Testis (tissue), 3 donors: ENCODE results near the gene NTMT1. TPM values are rescaled to one million over a fixed set of nuclear protein-coding genes. Genes with fewer than 3 reads are reported as not detected.

Experiments used
- DNase-seq: peaks from one replicate; pipeline ENCODE4 v3.0.0-alpha.2; 2019
- H3K27ac ChIP-seq, 2 donors: fragments of 200-600 bp; sonication (generic); one replicate each; pipeline ENCODE4 v1.5.1; 2019
- H3K27me3 ChIP-seq: fragments of 200-600 bp; sonication (generic); one replicate; pipeline ENCODE4 v1.5.1; 2019
- H3K36me3 ChIP-seq: fragments of 200-600 bp; sonication (generic); one replicate; pipeline ENCODE4 v1.5.1; 2017; ENCODE audit warnings: low read depth; ENCODE audit errors: missing control alignments
- H3K4me1 ChIP-seq: fragments of 200-600 bp; sonication (generic); one replicate; pipeline ENCODE4 v1.5.1; 2019
- H3K4me3 ChIP-seq, 2 donors: fragments of 200-600 bp; sonication (generic); one replicate each; pipeline ENCODE4 v1.5.1; 2017 to 2019
- H3K9me3 ChIP-seq: fragments of 200-600 bp; sonication (generic); one replicate; pipeline ENCODE4 v1.5.1; 2017
- POLR2A ChIP-seq: fragments of 450-650 bp; IDR thresholded peaks from one replicate; pipeline ENCODE4 v1.6.1; 2017; ENCODE audit warnings: antibody characterized with exemption, mild to moderate bottlenecking, moderate library complexity
- WGBS, 2 donors: methylation state at CpG; one replicate each; pipeline ENCODE4 v1.1.5; 2018; 5-methylcytosine and 5-hydroxymethylcytosine counted together
- intact Hi-C: fragments of 100-400 bp; cut with DNase I; formaldehyde crosslinking; loops from one replicate; pipeline ENCODE4 v1.15.1; 2023; ENCODE audit warnings: low total_unique reads
- polyA plus RNA-seq: library from polyadenylated mRNA; stranded (reverse); fragments of 350-450 nt; fragmentation: Illumina TruSeq; extraction: RNeasy Lipid Tissue Mini Kit (QIAGEN cat#74804); gene quantifications from one replicate; pipeline ENCODE4 v1.2.3, GENCODE V29; 2014; ENCODE audit warnings: low read depth, low replicate concordance; ENCODE audit not compliant: insufficient read depth
- total RNA-seq, 2 donors: library from RNA; depleted of rRNA; stranded (reverse); fragments of >200 nt; gene quantifications; one replicate each; pipeline ENCODE4 v1.2.3, GENCODE V29; 2016
- TF ChIP-seq, protein P1 (sequence below), 3 experiments: fragments of 450-650 bp in 2 of 3; fragments of 200-600 bp in 1 of 3; sonication (generic) in 1 of 3; IDR thresholded peaks; one replicate each; pipeline ENCODE4 v1.5.1; 2016 to 2019; ENCODE audit warnings: antibody characterized with exemption in 3 of 3, mild to moderate bottlenecking in 2 of 3, moderate library complexity in 1 of 3

Gene NTMT1
- total and polyA plus RNA-seq, 3 donors from 2014 or later: 71.8 to 189 (median 82.6) TPM

DNA sequence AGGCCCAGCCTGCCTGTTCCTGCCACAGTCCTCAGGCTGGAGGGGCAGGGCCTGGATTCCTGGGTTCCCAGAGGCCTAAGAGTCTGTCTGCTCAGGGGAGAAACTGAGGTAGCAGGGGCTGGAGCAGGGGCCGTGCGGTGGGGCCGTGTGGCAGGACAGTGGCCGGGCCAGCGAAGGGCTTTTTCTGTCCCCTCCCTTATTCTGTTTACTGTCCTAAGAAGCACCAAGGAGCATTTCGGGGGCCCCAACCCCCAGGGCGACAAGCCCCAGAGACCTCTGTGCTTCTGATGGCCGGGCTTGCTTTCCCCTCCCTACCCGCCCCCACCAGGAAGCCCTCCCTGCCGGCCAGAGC lies 22.8 kb downstream of the NTMT1 start:
- no peak overlapping the region for H3K27ac ChIP-seq
- no peaks in the 10 kb centered on the region for H3K27me3 ChIP-seq
- no peak for DNase-seq
- H3K36me3 ChIP-seq: no peaks in the 10 kb centered on the region
- intact Hi-C loops: loop anchor here (5.0 kb wide), 1 partner anchor 134 kb away; no protein-coding TSS in a partner anchor
- H3K4me3 ChIP-seq: no peak overlapping the region
- H3K9me3 ChIP-seq: no peaks in the 10 kb centered on the region
- 82 to 95% methylated on average over 8 to 9 of the region's 10 CpGs for WGBS, 2 donors
- TF ChIP-seq POLR2A: no peak
- TF ChIP-seq, protein P1, sequence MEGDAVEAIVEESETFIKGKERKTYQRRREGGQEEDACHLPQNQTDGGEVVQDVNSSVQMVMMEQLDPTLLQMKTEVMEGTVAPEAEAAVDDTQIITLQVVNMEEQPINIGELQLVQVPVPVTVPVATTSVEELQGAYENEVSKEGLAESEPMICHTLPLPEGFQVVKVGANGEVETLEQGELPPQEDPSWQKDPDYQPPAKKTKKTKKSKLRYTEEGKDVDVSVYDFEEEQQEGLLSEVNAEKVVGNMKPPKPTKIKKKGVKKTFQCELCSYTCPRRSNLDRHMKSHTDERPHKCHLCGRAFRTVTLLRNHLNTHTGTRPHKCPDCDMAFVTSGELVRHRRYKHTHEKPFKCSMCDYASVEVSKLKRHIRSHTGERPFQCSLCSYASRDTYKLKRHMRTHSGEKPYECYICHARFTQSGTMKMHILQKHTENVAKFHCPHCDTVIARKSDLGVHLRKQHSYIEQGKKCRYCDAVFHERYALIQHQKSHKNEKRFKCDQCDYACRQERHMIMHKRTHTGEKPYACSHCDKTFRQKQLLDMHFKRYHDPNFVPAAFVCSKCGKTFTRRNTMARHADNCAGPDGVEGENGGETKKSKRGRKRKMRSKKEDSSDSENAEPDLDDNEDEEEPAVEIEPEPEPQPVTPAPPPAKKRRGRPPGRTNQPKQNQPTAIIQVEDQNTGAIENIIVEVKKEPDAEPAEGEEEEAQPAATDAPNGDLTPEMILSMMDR (IDR thresholded peaks at IDR 0.05): no peak
- no peaks in the 10 kb centered on the region for H3K4me1 ChIP-seq

DNA sequence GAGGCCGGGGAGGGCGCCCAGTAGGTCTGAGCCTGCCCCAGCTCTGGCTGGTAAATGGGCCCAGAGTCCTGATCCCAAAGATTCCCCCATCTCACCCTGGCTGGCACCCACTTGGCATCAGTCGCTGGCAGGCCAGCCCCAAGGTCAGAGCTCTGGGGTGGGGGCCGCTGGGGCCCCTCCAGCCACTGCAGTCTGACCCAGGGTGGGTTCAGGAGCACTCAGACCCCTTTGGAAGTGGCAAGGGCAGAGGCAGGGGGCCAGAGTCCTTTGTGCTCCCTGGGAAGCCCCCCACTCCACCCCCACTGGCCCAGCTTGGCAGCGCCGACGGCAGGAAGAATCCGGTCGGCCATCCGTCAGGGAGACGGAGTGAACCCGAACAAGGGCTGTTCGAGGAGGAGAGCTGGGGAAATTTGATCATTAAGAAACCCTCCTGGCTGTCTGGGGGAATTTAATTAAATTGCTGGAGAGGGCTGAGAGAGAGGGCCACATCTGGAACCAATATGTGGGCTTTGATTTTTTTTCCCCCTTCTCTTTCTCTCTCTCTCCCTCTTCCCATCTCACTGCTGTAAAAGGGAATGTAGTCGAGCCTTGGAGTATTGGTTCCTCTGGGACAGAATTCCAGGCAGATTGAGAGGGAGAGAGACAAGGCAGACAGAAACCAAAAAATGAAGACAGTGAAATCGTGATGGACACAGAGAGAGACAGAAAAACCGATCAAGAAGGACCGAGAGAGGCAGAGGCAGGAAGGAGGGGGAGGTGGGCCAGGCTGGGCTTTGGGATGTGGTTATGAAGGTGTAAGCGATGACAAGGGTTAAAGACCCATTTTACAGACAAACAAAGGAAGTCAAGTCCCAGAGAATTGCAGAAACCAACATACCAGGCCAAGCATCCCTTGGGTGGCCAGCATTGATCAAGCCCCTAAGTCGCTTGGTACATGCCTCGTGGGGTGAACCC lies 24.0 kb downstream of the NTMT1 start:
- H3K4me1 ChIP-seq: peaks cover 11% of the 10 kb centered on the region
- H3K27me3 ChIP-seq: no peaks in the 10 kb centered on the region
- no peak overlapping the region for H3K4me3 ChIP-seq
- 83 to 88% methylated on average over 16 to 20 of the region's 20 CpGs for WGBS, 2 donors
- DNase-seq: no peak
- H3K36me3 ChIP-seq: no peaks in the 10 kb centered on the region
- no peak overlapping the region for H3K27ac ChIP-seq
- TF ChIP-seq POLR2A: no peak
- H3K9me3 ChIP-seq: no peaks in the 10 kb centered on the region
- intact Hi-C loops: loop anchor here (5.0 kb wide), 1 partner anchor 132 kb away; no protein-coding TSS in a partner anchor

DNA sequence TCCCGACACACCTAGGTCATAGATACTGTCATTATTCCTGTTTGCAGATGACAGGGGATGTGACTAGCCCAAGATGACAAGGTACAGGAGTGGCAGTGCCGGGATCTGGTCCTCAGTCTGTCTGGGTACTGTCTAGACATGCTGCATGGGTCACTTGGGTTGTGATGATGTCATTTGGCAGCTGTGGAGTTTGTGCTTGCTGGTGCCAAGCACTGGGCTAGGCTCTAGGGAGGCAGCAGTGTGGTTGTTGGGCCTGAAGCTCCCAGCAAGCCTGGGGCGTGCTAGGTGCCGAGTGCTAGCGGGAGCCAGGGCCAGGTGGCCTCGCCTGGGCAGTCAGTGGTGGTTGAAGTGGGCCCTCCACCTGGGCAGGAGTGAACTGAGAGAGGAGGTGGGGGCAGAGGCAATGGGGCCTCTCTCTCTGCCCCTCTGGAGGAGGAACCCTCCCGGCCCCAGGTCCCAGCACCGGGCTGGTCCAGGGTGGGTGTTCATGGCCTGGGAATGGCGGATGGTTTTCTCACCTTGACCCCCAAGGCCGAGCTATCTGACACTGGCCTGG lies 24.8 kb downstream of the NTMT1 start:
- Histone ChIP-seq H3K4me3 (no peak overlapping the region), H3K9me3 (no peaks in the 10 kb centered on the region), H3K27ac (no peak overlapping the region), H3K4me1 (peaks cover 11% of the 10 kb centered on the region), H3K27me3 (no peaks in the 10 kb centered on the region), H3K36me3 (no peaks in the 10 kb centered on the region)
- TF ChIP-seq, protein P1 (IDR thresholded peaks at IDR 0.05): no peak
- no peak for TF ChIP-seq POLR2A
- intact Hi-C loops: no loop called here
- no peak for DNase-seq
- WGBS, 2 donors: 93 to 94% methylated on average over 9 to 10 of the region's 10 CpGs

DNA sequence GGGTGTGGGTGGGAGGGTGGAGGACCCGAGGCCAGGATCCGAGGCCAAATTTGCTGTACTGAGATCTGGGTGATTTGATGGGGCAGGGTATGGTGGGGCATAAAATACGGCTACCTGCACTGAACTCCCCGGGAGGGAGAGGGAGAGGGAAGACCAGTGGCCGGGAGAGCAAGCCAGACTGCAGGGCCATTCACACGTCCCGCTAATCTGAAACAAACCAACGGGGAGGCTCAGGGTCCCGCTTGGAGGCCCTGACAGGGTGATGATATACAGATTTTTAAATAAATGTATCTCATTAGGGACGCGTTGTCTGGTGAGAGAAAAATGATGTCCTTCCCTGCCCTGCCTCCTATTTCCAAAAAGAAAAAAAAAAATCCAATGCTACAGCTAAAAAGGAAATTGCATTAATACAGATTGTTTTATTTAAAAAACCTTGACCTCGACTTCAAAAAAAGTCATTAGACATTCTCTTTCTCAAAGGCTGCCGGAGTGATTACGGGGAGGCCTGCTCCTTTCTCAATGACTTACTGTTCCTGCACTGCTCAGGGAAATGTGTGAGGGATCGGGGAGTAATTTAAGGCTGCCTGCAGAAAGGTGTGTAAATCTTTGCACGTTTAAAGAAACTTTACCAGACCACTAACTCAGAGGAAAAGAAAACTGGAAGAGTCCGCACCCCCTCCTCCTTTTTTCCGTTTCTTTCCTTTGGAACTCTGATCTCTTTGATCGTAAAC lies 28.0 kb downstream of the NTMT1 start:
- Histone ChIP-seq H3K27ac (peak overlapping the region; percentile 43 to 65), H3K9me3 (no peaks in the 10 kb centered on the region), H3K27me3 (no peaks in the 10 kb centered on the region), H3K4me3 (no peak overlapping the region), H3K4me1 (peaks cover 11% of the 10 kb centered on the region), H3K36me3 (no peaks in the 10 kb centered on the region)
- TF ChIP-seq, protein P1 (IDR thresholded peaks at IDR 0.05): no peak
- TF ChIP-seq POLR2A: no peak
- WGBS, 2 donors: 33 to 44% methylated on average over 18 to 19 of the region's 19 CpGs
- intact Hi-C loops: no loop called here
- peak; percentile 55 for DNase-seq

DNA sequence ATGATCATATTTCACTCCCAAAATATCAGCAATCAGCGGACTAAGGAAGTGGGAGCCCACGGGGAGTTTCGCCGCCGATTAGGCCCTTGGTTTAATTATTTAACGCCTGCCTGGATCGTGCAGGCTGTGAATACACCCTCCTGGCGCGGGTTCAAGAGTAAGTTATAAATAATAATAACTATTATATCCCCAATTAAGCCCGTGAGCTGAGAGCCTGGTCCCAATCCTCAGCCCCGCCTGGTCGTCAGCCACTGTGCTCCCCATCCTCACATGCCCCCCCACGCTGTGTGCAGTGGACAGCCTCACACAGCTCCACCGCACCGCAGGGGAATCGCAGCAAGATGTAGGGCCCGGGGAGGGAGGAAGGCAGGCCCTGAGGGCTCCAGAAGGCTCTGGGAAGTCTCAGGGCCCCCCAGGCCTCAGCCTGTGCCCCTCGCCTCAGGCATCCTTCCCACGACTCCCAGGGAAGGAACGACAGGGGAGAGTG lies 28.6 kb downstream of the NTMT1 start:
- H3K36me3 ChIP-seq: no peaks in the 10 kb centered on the region
- H3K27ac ChIP-seq: peak overlapping the region; percentile 43 to 65
- H3K4me3 ChIP-seq: no peak overlapping the region
- intact Hi-C loops: no loop called here
- H3K4me1 ChIP-seq: peaks cover 11% of the 10 kb centered on the region
- TF ChIP-seq, protein P1 (IDR thresholded peaks at IDR 0.05): no peak
- no peak for TF ChIP-seq POLR2A
- 41 to 43% methylated on average over 12 to 20 of the region's 20 CpGs for WGBS, 2 donors
- no peak for DNase-seq
- no peaks in the 10 kb centered on the region for H3K27me3 ChIP-seq
- no peaks in the 10 kb centered on the region for H3K9me3 ChIP-seq
